ENCODE results near the gene MBLAC1. TPM values are rescaled to one million over a fixed set of nuclear protein-coding genes. Genes with fewer than 3 reads are reported as not detected.

MBLAC1 gene
- total and polyA plus RNA-seq, 2 donors (not counting 1 experiment from before 2014, with no cell fraction given), result 1.6 to 4.5 TPM

GRCh38 chr7:100175296-100175935 is 48.6 kb downstream of the MBLAC1 start:
- Mint-ChIP-seq H3K27me3 (peaks cover 9% of the 10 kb centered on the region), H3K4me3 (peak overlapping the region; percentile 33), H3K9me3 (ENCODE audit: insufficient read depth) (no peaks in the 10 kb centered on the region), H3K27ac (peak overlapping the region; percentile 0), H3K4me1 (peaks cover 30% of the 10 kb centered on the region)
- no peak overlapping the region for H3K4me2 ChIP-seq (replicated peaks; ENCODE audit: low read depth, low read length, poor library complexity, severe bottlenecking)
- H3K4me1 ChIP-seq (ENCODE audit: control insufficient read depth in 2 of 2, insufficient read depth in 2 of 2, low read length in 2 of 2), result peaks cover 21 to 30% of the 10 kb centered on the region in 2 donors
- no peak overlapping the region for H3K4me3 ChIP-seq (ENCODE audit: control extremely low read depth in 1 of 5, extremely low read depth in 1 of 5, insufficient read depth in 1 of 5, low read depth in 2 of 5, low read length in 4 of 5)
- H2AFZ ChIP-seq (ENCODE audit: insufficient read depth, low read depth, low read length, poor library complexity, severe bottlenecking), result no peak overlapping the region
- CTCF ChIA-PET, result interaction anchor here (0.7 to 1.7 kb wide), 2 partner anchors 9 to 14 kb away, joined by 3 to 7 read pairs; no protein-coding TSS in a partner anchor
- intact Hi-C loops (cut with micrococcal nuclease), result loop anchor here (5.0 kb wide), 1 partner anchor 37 kb away; no protein-coding TSS in a partner anchor
- H3K9me3 ChIP-seq (ENCODE audit: control extremely low read depth in 1 of 3, control insufficient read depth in 2 of 3, insufficient read depth in 1 of 3, low read length in 2 of 3), result peaks cover 0 to 15% (median 6%) of the 10 kb centered on the region in 3 donors
- no peaks in the 10 kb centered on the region for H3K79me2 ChIP-seq (ENCODE audit: control insufficient read depth, insufficient read depth, low read length)
- H3K36me3 ChIP-seq (replicated peaks in 1 of 2; ENCODE audit: control extremely low read depth in 1 of 2, control insufficient read depth in 1 of 2, extremely low read depth in 1 of 2, insufficient read depth in 2 of 2, low read length in 1 of 2), result no peaks in the 10 kb centered on the region
- H3K27ac ChIP-seq (ENCODE audit: low read length in 2 of 2), result no peak overlapping the region
- H3K9ac ChIP-seq (ENCODE audit: low read length), result no peak overlapping the region
- ATAC-seq (ENCODE audit: low read depth), result no peak
- TF ChIP-seq CTCF (IDR thresholded peaks at IDR 0.05), result no peak
- no peak for TF ChIP-seq EZH2 (IDR thresholded peaks at IDR 0.05; ENCODE audit: borderline replicate concordance, insufficient read depth, low read depth, low read length, poor library complexity, severe bottlenecking)
- no peak for DNase-seq
- peaks cover 0 to 13% (median 8%) of the 10 kb centered on the region in 4 experiments for H3K27me3 ChIP-seq (replicated peaks in 1 of 4; ENCODE audit: control extremely low read depth in 1 of 4, control insufficient read depth in 3 of 4, insufficient read depth in 4 of 4, low read length in 3 of 4)
- H4K20me1 ChIP-seq (ENCODE audit: control insufficient read depth, insufficient read depth, low read length, poor library complexity, severe bottlenecking), result no peaks in the 10 kb centered on the region
- POLR2A ChIA-PET, result interaction anchor here (0.6 to 0.7 kb wide), 2 partner anchors 18 to 276 kb away, joined by 3 to 4 read pairs; no protein-coding TSS in a partner anchor
- WGBS (ENCODE audit: insufficient coverage), result 92% methylated on average over 12 of the region's 14 CpGs

Measured in B cell (primary cell).